ENCODE results near the gene NRAP.

DNA sequence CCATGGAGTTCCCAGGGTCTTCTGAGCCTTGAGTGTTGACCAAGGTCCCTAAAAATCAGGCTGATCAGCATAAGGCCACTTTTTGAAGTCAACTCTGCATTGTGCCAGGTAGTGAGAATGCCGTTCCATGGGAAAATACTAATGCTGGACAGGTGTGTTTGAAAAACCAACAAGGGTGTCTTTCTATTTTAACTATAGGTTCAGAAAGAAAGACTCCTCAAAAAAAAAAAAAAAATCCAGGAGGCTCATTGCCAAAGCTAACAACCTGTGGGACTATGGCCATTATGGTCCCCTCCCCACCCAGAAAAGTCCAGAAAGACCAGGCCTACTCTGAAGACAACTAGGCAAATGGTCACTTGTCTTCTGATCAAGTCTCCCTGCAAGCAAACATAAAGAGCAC is 44.4 kb downstream of the NRAP start:
- TF ChIP-seq MXI1 (IDR thresholded peaks at IDR 0.05; ENCODE audit: borderline replicate concordance, low read depth, low read length) (no peak), MAFK (IDR thresholded peaks at IDR 0.05; ENCODE audit: low read depth, low read length) (no peak), RCOR1 (IDR thresholded peaks at IDR 0.05; ENCODE audit: insufficient replicate concordance, low read length) (no peak), POLR2A (IDR thresholded peaks at IDR 0.05; ENCODE audit: low read depth, low read length) (no peak), CEBPB (IDR thresholded peaks at IDR 0.05; ENCODE audit: low read depth, low read length) (no peak), RFX5 (IDR thresholded peaks at IDR 0.05; ENCODE audit: low read depth, low read length) (no peak)
- TF ChIP-seq, protein P1, sequence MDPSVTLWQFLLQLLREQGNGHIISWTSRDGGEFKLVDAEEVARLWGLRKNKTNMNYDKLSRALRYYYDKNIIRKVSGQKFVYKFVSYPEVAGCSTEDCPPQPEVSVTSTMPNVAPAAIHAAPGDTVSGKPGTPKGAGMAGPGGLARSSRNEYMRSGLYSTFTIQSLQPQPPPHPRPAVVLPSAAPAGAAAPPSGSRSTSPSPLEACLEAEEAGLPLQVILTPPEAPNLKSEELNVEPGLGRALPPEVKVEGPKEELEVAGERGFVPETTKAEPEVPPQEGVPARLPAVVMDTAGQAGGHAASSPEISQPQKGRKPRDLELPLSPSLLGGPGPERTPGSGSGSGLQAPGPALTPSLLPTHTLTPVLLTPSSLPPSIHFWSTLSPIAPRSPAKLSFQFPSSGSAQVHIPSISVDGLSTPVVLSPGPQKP (IDR thresholded peaks at IDR 0.05; ENCODE audit: borderline replicate concordance, low read depth, low read length): no peak
- TF ChIP-seq, protein P2, sequence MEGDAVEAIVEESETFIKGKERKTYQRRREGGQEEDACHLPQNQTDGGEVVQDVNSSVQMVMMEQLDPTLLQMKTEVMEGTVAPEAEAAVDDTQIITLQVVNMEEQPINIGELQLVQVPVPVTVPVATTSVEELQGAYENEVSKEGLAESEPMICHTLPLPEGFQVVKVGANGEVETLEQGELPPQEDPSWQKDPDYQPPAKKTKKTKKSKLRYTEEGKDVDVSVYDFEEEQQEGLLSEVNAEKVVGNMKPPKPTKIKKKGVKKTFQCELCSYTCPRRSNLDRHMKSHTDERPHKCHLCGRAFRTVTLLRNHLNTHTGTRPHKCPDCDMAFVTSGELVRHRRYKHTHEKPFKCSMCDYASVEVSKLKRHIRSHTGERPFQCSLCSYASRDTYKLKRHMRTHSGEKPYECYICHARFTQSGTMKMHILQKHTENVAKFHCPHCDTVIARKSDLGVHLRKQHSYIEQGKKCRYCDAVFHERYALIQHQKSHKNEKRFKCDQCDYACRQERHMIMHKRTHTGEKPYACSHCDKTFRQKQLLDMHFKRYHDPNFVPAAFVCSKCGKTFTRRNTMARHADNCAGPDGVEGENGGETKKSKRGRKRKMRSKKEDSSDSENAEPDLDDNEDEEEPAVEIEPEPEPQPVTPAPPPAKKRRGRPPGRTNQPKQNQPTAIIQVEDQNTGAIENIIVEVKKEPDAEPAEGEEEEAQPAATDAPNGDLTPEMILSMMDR (conservative IDR thresholded peaks at IDR 0.05; ENCODE audit: low read depth, low read length): no peak
